Bladder microvascular endothelial cell (primary cell): ENCODE data around the gene VTCN1. TPM values are rescaled to one million over a fixed set of nuclear protein-coding genes. Genes with fewer than 3 reads are reported as not detected.

Experiments used
- total RNA-seq: library from RNA; depleted of rRNA; stranded (reverse); fragments of >200 nt; gene quantifications from 2 replicates; pipeline ENCODE4 v1.2.3, GENCODE V29; 2014

The VTCN1 gene
- not detected in 2 replicates for total RNA-seq

DNA sequence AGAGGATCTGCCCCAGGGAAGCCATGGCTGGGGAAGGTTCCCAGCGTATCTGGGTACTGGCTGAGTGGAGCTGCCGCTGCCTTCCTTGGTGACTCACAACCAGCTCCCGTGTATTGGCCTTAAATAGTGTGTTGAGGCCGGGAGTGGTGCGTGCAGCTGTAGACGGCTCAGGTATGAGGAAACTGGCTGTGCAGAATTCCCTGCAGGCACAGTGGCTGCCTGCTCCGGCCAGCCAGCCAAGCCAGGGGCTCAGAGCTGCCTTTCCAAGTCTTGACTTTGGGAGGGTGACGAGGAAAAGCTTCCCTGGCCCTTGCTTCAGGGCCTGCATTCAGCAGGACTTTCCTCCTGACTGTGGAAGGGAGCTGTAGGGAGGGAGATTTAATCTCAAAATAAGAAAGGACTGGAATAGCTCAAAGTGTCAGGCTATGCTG is at the start of gene VTCN1:
Gene VTCN1 (minus strand): TSS at position 97 of the 431 bp plus-strand sequence. CDS start 72 bp downstream, at position 25.

GRCh38 chr1:117121589-117122329 is 89.0 kb downstream of the VTCN1 start, which contains the start of gene TRIM45:
Gene TRIM45 (minus strand): TSS chr1:117121749. CDS start chr1:117121201, 548 bp downstream.

Other genes starting within 250 kb of the VTCN1 start
- 0.44 TPM in 1 of 2 replicates, not detected in the other for gene CD101, start 209.2 kb downstream of the VTCN1 start, total RNA-seq
- gene TTF2, start 150.6 kb downstream of the VTCN1 start, total RNA-seq = 10.8 and 21.2 TPM in 2 replicates
- gene TRIM45, start 89.2 kb downstream of the VTCN1 start, total RNA-seq = 0.65 and 1.3 TPM in 2 replicates
- gene MAN1A2, start 156.5 kb upstream of the VTCN1 start, total RNA-seq = 25.6 and 66.1 TPM in 2 replicates